GM12873 (cell line): ENCODE measurements around the gene RAB6B.

ENCODE experiments used
- CTCF ChIP-seq: IDR thresholded peaks from 2 replicates; pipeline ENCODE4 v1.5.1; 2012; ENCODE audit warnings: low read depth, mild to moderate bottlenecking, moderate library complexity, low read length, control low read depth; ENCODE audit not compliant: insufficient read depth; ENCODE audit errors: missing control alignments

The RAB6B gene

DNA sequence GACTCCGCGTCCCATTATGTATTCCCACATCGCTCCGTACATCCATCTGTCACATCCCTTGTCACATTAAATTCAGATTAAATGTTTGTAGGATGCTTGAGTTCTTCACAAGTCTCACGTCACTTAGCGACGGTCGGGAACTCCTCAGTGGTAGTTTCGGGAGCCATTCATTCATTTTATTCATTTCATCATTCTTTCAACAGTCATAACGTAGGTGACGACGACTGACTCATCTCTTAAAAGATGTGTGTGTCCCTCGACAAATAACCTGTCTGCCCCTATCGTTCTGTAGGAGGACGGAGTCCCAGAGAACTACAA is 90.3 kb downstream of the RAB6B start:
- no peak for TF ChIP-seq CTCF

GRCh38 chr3:133804896-133805295 is 90.8 kb downstream of the RAB6B start:
- no peak for TF ChIP-seq CTCF

DNA sequence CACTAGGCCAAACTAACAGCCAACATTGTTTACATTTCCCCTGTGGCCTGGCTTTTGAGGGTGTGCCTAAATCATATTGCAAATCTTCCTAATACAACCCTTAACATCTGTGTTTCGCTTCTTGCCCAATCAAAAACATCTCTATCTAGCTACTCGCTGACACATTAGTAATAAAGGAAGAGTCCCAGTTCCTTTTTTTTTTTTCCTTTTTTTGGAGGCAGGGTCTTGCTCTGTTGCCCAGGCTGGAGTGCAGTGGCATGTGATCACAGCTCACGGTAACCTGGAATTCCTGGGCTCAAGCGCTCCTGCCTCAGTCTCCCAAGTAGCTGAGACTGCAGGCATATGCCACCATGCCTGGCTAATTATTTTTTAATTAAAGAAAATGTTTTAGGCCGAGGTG is 92.2 kb downstream of the RAB6B start:
- TF ChIP-seq CTCF, result no peak

DNA sequence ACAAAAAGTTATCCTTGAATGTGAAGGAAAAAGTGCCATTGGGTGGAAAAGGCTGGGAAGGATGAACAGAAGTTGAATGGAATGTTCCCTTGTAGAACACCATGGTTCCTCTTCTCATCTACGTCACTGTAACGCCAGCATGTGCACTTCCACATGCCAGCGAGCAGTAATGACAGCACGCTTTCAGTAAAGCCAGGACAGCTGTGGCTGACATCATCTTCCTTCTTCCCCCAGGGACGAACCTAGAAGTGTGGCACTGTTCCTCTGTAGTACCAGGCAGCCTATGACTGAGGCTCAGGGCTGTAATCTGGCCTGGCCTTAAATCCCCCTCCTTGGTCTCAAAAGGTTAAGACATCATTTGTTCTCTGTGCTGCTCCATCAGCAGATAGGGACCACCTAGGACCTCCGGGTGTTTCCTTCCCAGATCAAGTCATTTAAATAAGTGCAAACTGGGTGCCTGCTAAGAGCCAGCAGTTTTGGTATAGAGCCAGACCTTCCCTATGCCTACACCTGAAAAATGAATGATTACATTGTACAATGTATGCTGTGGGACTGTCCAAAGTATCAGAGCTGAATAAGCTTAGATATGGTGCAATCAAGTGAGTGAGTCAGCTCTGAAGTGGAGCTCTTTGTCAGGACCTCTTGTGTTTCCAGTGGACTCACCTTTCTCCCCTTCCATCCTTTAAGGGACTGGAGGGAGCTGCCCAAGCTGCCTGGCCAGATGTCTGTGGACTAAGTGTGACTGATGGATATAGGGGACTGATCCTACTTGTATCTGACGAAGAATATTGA is 95.7 kb downstream of the RAB6B start:
- no peak for TF ChIP-seq CTCF

- no peak for TF ChIP-seq CTCF
These were observed 98.1 kb downstream of the RAB6B start for GRCh38 chr3:133797396-133798105.

DNA sequence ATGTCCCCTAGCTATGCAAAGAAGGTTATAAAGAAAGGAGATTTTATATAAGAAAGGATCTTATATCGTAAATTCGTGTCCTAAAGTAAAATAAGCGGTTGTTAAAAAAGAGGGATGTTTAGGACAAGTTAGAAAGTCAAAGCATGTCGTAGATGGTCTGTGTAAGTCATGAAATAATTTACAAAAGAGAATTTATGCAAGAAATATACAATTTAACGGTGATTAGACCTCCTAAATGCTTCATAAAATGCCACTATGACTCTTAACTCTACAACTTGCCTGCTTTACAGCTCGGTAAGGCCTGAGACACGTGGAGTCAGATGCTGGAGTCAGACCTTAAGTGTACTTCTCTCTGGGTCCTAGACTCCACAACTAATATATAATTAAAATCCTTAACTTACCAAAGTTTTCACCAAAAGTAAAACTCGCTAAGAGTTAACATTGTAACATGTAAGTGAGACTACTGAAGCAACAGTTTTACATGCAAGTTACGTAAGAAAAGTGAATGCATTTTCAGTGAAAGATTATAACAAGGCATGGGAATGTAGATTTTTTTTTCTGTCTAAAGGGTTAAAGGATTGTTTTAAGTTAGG is 103.4 kb downstream of the RAB6B start:
- no peak for TF ChIP-seq CTCF

DNA sequence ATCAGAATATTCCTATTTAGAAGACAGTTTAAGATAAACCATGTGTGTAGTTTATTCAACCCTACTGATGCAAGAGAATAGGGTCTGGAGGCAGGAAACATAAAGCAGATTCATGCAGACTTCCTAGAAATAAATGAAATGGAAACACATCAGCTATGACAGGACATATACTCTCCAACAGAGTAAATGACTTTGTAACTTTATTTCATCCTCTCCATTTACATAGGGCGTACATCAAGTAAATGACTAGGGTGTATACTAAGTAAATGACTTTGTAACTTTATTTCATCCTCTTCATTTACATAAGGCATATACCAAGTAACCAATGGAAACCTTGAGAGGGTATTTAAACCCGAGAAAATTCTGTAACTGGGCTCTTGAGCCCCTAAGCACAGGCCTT is 107.7 kb downstream of the RAB6B start:
- TF ChIP-seq CTCF, result no peak
